Activated CD4-positive, CD25-positive, alpha-beta regulatory T cell treated with anti-CD3 and anti-CD28 coated beads, Interleukin-2, amount 50 U/mL, for 72 hours (primary cell): ENCODE measurements around the gene DUSP9.

ENCODE experiments used
- DNase-seq: peaks from one replicate; pipeline ENCODE4 v3.0.0; 2021

The DUSP9 gene

DNA sequence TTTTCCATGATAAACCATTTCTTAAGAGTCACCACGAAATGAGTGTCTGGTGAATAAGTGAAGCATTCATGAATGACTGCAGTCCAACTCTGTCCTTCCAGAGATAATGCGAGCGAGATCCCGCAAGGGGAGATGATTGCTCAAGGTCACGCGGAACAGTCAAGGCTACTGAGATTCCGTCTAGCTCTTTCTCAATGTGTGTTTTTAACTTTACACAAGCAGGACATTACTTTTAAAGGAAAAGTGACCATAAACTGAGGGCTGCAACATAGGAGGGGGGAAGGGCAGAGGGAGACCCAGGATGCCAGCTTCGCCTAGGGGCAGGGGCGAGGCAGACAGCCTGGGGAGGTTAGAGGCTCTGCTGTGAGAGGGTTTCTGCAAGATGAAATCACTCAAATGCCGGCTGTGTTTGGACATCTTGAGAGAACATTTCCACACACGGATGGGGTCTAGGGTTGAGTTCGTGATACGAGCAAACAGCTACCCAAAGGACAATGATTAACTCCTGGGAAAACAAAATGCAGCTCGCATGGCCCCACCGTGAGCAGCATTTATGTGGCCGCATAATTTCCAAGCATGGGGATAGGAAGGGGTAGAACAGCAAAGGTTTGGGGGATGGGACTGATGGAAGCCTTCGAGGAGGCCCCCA is 24.2 kb upstream of the DUSP9 start:
- DNase-seq = no peak

DNA sequence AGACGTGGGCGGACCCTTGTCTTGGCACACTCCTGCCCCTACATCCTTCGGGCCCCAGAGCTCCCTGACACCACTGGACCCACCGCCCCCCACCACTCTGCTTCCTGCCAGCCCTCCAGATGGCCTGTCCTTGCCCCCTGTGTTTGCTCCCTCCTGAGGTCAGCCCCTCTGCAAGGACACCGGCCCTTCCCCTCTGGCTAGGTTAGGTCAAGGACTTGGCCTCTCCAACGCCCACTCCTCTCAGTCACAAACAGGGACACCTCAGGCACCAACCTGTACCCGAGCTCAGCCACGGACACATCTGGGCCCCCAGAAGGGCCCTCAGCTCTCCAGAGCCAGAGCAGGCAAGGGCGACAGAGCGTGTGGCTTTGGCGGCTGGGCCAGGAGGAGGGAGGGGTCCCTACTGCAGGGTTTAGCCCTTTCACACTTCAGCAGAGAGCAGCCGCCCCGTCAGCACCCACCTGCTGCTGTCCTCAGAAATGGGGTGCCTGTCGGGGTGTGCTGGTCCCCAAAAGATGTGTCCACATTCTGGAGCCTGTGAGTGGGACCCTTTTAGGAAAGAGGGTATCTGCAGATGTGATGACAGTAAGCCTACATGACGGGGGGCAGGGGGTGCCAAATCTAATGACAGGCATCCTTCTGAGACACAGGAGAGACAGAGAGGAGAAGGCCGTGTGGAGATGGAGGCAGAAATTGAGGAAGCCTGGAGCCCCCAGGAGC is 23.5 kb upstream of the DUSP9 start:
- no peak for DNase-seq

DNA sequence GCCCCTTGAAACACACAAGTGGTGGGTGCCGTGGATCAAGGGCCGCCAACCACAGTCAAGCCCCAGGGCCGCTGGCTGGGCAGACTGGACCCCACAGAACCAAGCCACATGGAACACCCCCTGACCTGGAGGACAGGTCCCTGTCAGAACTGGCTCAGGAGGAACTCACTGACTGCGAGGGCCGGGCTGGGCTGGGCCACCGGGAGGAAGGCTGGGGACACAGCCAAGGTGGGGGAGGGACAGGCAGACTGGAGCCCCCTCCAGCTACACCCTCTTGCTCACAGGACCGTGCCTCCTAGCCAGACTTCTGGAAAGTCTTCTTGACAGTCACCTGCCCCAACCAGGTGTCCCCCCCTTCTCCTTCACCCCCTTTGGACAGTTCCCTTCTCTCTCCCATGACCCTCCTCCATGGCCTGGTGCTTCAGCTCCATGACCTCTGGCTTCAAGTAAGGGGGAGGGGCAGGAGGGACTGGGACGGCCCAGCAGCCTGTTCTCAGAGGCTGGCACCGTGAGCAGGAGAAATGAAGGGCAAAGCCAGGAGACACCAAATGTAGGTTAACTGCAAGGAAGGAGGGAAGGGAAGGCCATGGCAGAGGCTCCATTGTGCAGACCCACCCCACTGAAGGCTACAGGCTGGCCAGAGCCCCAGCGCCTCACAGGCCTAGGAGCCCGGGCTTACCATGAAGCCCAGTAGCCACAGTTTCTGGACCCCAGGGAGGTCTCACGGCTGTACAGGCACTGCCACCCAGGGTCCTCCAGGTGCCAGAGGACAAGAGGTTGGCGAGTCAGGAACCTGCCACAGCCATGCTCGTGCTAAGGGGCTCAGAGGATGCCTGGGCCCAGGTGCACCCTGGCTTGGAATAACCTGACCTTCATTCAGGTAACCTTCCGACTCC is 22.6 kb upstream of the DUSP9 start:
- DNase-seq = no peak

DNA sequence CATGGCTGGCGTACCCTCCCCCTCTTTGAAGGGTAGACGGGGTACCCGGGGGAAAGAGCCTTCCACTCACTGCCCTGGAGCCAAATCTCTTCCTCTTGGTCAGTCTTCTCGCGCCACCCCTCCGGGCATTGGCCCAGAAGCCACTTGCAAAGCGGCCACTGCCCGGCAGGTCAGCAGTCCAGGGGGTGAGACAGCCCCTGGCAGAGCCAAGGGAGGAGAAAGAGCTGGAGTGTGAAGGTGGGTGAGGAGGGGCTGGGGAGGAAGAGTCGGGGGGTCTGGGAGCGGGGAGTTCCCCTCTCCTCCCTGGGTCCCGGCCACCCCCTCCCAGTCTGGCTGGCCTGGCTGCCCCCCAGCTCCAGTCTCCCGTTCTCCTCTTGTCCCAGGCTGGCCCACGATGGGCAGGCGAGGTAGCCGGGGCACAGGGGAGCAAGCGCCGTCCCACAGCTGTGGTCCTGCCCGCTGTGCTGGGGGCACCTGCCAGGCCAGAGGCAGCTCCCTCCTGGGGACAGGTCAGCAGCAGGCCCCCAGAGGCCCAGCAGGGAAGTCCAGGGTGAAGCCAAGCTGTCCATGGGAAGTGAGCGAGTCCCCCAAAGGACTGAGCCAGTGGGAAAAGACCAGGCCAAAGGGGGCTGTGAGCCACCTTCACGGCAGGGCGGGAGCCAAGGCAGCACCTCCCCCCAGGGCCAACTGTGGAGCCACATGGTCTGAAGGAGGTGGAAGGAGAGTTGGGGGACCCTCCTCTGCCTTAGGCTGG is 21.6 kb upstream of the DUSP9 start:
- DNase-seq = no peak

DNA sequence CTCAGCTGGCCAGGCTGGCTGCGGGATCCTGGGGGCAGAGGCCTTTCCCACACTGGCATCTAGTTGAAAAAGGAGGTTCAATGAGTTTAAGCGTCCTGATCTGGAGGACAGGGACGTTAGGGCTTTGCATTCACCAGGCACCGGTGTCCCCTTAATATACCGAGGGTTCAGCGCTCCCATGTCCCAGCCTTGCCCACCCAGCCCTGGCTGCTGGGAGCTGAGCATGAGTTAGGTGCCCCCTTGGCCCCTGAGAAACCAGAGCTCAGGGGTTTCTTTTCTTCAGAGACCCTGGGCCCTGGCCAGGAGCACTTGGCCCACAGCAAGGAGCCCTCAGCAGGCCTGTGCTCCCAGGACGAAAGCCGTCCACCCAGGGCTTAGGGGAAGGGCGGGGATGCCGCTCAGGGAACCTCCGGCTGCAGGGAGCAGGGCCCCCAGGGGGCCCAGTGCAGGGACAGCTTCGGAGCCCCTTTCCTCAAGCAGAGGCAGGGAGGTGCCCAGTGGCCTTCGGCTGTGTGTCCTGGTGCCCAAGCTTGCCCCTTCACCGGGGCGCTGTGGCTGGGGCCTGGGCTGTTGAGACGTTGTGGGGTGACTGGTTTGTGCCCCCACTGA is 20.9 kb upstream of the DUSP9 start:
- DNase-seq = no peak

DNA sequence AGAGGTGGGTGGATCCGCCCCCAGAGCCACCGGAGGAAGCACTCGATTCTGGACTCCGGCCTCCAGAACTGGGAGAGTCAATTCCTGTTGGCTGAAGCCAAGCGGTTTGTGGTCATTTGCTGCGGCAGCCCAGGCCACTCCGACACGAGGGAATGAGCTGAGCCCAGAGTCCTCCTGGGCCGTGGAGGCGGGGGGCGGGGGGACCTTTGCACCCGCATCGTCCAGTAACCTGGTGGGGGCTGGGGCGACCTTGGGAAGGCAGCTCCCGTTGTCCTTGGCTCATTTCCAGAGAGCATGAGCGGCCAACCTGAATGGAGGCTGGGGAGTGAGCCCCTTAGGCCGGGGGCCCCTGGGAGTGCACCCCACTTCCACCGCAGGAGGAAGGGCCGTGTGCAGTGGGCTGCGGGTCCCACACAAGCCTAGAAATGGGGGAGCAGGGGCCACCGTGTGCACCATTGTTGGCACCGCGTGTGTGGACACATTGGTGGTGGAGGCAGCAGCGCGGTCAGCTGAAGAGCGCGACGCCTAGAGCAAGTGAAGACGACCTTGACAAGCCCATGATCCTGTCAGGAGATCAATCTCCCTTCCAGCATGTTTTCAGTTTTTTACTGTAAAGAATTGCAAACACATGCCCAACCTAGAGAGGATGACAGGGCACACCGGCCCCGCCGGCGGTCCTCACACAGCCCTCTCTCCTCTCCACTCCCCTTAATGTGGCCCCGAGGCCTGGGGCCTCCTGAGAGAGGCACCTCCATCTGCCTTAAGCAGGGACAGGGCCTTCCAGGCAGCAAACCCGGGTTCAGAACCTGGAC is 19.9 kb upstream of the DUSP9 start:
- DNase-seq = no peak

DNA sequence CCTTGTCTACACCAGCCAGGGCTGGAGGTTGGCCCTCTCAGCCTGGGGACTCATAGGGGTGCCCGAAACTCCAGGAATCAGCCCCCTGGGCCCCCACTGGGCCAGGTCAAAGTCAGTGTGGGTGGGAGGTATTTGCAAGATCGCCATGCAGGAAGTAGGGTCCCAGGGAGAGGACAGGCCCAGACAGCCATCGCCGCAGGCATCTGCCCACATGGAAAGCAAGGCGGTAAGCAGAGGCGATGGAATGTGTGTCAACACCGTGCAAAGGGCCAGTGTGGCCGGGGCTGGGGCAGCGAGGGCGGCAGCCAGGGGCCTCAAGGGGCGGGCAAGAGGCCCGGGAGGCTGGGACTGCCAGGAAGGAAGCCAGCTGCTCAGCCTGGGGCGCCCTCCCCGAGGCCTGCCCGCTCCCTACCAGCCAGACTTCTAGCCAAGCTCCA is 19.3 kb upstream of the DUSP9 start:
- no peak for DNase-seq

DNA sequence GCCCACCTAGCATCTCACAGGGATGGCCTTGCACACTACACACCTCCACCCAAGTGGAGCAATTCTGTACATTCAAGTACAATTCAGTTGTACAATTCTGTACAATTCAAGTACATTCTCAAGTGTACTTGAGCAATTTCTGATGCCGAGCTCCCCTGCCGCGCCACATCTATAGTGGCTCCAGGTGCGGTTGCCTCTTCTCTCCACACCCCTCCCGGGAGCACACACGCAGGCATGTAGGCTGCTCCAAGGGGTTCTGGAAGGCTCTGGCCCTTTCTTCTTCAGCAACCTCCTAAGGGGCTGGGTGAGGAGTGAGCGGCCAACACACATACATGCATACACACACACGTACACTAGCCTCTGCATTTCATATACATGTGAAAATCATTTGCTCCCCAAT is 18.9 kb upstream of the DUSP9 start:
- DNase-seq = no peak

DNA sequence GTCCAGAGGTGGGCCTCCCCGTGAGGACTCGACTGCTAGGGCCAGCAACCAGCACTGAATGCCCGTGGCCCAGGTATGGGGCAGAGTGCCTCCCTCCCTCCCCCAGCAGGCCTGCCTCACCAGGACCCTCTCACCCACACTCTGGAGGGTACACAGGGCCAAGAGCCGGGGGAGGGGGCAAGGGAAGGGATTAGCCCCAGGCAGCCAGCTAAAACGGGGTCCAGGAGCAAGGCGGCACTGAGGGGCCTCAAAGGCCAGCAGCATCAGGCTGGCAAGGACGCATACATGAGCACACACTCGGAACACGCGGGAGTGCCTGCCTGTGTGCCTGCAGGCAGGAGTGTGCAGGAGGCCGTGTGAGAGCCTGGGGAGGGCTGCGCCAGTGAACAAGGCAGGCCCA is 18.3 kb upstream of the DUSP9 start:
- no peak for DNase-seq

DNA sequence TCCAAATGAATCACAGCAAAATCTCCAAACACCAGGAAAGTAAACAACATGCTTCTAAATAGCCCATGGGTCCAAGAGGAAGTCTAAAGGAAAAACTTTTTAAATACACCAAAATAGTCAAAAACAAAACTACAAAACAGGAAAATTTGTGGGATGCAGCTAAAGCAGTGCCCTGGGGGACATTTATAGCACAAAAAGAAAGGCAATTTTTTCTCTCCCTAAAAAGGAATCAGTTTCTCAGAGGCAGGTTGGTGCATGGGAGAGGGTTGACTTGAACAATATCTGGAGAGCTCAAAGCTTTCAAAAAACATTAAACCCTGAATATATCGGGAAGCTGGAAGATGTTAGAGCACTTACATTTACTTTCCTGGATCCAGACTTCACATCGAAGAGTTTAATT is 15.7 kb upstream of the DUSP9 start:
- DNase-seq = no peak

DNA sequence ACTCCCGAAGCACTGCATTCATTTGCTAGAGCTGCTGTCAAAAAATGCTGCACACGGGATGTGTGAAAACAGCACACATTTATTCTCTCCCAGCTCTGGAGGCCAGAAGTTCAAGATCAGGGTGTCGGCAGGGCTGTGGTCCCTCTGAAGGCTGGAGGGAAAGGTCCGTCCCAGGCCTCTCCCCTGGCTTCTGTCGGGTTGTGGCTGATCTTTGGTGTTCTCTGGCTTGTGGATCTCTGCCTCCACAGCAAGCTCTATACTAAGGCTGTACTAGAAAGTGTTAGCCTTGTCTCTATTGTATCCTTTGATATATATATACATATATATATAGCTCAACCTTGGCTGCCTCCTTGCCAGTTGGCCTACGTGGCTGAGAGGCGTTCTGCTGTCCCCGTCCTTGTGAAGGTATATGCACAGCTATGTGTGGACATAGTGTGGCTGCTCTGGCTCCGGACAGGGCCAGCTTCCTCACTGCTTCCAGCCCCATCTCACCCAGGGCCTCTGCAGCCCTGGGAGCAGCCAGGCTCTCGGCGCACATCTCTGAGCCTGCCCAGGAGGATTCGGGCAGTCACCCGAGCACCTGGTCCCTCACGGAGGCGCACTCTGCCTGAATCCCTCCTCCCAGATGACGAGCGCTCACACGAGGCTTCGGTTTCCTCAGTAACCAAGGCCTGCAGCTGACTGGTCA is 15.0 kb upstream of the DUSP9 start:
- DNase-seq = no peak

DNA sequence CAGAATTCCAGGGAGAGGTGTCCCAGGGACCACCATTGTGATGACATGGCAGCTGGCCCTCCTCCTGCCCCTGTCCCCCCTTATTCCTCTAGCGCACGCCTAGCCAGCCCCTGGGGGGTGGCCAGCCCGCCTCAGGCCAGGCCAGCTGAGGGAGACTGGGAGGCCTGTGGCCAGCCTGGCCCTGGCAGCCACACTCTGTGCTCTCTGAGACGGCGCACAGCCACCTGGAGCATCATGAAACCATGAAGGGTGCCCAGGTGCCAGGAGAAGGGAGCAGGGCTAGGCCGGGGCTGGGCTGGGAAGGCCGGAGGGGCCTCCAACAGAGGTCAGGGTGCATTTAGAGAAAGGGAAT is 14.4 kb upstream of the DUSP9 start:
- no peak for DNase-seq

DNA sequence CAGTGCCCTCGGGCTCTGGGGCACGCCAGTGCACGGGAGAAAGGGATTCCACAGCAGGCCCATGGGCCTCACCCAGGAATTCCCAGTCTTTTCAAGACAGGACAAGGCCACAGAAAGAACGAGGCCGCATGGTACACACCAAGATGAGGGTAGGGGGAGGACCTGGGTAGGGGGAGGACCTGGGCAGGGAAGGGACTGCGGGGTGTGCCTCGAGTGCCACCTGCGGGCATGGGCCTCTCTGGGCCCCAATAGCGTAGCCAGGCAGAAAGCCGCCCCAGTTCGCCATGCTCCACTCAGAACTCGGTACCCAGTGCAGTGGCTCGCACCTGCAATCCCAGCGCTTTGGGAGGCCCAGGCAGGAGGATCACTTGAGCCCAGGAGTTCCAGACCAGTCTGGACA is 14.0 kb upstream of the DUSP9 start:
- no peak for DNase-seq

DNA sequence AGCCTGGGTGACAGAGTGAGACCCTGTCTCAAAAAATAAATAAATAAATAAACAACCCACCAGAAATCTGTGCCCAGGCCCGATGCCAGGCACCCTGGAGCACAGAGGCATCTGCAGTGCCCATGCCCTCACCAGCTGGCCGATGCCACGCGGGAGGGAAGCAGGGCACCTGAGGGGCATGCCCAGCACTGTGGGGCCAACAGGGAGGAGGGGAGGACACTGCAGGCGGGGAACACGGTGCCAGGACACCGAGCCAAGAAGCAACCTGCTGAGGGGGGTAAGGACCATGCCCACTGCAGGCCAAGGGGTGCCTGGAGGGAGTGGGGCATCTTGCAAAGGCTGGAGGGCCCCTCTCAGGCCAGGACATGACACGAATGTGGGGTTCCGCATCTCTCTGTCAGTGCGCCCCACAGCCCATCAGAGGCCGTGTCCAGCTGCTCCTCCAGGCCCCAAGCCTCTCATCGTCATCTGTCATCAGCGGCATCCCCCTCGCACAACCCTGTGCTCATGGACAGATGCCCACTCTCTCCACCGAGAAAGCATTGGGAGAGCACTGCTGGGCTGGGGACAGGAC is 13.3 kb upstream of the DUSP9 start:
- no peak for DNase-seq

DNA sequence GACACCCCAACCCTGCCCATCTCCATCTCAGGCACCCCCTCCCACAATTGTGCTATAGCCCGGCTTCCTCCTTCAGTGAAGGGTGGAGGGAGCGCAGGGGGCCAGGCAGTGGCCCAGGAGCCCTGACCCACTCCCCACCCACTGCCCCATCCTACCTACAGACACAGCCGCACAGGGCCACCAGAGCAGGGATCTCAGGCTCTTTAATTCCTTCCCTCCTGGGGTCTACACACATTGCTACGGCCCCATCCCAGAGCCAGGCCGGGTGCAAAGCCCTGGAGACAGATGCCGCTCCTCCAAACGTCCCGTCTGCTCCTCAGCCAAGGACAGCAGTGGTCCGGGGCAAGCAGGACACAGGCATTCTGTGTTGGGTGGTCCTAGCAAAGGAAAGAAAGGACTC is 12.8 kb upstream of the DUSP9 start:
- no peak for DNase-seq

DNA sequence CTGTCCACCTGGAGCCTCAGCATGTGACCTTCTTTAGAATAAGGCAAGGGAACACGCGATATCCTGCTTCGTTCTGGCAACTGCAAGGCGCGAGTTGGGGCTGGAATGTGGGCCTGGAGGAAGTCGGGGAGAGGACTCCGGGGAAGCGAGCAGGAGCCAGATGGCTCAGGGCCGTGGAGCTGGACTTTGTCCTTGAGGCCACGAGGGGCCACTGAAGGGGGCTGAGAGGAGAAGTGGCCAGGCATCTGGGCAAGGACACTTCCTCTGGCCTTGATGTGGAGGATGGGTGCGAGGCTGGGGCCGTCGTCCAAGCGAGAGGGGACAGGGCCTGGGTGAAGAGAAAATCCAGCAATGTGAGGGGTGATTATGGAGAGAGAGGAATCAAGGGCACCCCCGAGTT is 12.2 kb upstream of the DUSP9 start:
- no peak for DNase-seq

DNA sequence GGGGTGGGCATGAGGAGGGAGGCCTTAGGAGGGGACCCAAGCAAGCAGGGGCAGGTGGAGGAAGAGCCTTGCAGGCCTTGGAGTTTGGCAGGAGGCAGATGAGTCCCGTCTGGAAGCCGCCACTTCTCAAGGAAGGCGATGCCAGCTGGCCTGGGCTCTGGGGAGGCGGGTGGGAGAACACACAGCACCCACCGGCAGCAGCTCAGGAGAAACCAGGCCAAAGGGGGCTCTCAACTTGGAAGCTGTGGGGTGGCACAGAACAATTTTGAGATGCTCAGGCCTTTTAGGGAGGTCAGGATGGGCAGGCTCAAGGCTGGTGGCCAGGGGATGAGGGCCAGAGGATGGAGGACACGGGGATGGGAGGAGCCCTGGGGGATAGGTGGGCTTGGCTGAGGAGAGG is 11.6 kb upstream of the DUSP9 start:
- no peak for DNase-seq

DNA sequence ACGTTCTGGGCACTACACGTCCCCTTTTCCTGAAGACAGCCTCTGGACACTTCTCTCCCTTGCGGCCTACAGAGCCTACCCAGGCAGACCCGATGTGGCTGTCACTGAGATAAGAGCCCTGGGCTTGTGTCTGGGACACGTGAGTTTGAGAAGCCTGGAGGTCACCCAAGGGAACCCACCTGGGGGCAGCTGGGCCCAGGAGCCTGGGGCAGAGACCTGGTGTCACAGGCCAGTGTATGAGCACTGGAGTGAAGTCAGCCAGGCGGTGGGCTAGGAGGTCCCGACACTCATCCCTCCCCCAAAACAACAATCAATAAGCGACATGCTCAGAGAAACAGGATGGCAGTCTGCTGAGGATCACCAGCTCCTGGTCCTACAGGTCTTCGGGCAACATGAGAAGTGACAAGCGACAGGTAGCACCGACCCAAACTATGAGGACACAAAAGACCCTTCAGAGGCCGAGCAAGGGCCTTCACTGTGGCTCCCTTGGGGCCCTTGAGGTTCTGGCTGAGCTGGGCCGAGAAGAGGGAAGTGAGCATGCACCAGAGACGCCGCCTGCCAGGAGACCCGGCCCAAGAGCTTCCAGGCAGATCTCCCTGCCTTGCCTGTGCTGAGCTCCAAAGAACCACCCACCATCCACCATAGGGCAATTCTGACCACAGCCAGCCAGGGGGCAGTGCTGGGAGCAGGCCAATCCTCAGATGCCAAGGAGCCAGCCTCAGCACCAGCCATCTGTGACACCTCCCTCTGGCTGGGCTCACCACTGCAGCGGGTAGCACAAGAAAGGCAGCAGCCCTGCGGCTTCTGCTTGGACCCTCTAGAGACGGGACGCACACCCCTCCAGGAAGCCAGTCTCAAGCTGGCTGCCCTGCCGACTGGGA is 11.0 kb upstream of the DUSP9 start:
- no peak for DNase-seq

DNA sequence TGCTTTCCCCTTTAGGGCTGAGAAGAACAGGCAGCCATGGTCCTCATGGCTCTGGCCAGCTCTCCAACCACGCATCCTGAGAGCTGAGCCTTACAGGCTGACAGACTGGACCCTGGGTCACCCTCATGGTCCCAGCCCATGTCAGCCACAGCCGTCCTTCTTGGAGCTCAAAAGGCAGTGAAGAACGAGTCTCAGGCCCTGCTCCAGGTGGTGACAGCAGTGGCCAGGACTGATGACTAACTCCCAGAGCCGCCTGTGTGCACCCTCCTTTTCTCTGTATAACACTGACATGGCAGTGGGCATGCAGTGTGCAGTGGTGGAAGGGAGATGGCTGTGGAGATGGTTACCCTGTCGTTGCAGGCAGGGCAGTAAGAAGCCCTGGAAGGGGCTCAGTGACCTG is 10.3 kb upstream of the DUSP9 start:
- DNase-seq = no peak
